NCI-H82 treated with DMSO at 0.1 percent for 48 hours (cell line): Measurements from ENCODE around the gene ADAMTS6.
A peak's percentile ranks its signal among the peaks of the same experiment; 100 is the strongest.
"Not testable (repeated sequence)": the region's sequence is repeated elsewhere in the genome, so short reads cannot be mapped to it uniquely, and the experiment has no call there.

Experiments used
- DNase-seq: peaks from one replicate; lab custom pipeline; 2025; ENCODE audit not compliant: unreplicated experiment; lab: John Stamatoyannopoulos, UW

Gene ADAMTS6

DNA sequence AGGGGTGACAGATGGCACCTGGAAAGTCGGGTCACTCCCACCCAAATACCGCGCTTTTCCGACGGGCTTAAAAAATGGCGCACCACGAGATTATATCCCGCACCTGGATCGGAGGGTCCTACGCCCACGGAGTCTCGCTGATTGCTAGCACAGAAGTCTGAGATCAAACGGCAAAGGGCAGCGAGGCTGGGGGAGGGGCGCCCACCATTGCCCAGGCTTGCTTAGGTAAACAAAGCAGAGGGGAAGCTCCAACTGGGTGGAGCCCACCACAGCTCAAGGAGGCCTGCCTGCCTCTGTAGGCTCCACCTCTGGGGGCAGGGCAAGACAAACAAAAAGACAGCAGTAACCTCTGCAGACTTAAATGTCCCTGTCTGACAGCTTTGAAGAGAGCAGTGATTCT is 111.2 kb downstream of the ADAMTS6 start:
- not testable (repeated sequence) for DNase-seq

DNA sequence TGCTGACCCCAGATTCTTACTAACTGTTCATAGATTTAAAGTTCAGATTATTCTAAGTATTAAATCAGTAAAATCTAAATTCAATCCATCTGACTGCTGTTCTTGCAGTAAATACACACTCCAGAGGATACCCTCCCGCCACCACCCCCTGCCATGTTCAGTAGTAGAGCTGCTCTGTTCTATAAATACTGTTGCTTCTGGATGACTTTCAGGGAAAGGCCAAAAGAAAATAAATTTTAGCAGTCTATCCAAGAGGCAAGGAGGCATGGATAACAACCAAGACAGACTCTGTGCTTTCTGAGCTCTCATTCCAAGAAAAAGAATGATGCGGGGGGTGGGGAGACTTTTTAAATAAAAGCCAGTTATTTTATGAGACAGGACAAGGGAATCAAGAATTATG is 115.1 kb downstream of the ADAMTS6 start:
- DNase-seq, result no peak

GRCh38 chr5:65364907-65365306 is 116.8 kb downstream of the ADAMTS6 start:
- no peak for DNase-seq

- no peak for DNase-seq
Measured at GRCh38 chr5:65363499-65363898, 118.2 kb downstream of the ADAMTS6 start.

DNA sequence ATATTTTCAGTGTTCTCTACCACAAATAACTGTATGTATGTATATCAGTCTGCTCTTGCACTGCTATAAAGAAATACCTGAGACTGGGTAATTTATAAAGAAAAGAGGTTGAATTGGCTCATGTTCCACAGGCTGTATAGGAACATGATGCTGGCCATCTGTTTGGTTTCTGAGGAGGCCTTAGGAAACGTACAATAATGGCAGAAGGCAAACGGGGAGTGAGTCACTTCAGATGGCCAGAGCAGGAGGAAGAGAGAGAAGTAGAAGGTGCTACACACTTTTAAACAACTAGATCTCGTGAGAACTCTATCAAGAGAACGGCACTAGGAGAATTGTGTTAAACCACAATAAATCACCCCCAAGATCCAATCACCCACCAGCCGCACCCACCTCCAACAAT is 121.7 kb downstream of the ADAMTS6 start:
- no peak for DNase-seq

DNA sequence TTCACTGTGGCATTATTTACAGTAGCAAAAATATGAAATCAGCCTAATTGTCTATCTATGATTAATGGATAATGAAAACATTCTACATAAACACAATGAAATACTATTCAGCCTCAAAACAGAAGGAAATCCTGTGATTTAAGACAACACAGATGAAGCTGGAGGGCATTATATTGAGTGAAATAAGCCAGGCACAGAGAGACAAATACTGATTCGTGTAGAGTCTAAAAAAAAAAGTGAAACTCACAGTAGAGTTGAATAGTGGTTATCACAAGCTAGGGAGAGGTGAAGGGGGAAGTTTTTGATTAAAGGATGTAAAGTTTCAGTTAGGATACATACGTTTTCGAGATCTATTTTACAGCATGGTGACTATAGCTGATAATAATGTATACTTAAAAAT is 122.2 kb downstream of the ADAMTS6 start:
- no peak for DNase-seq

- DNase-seq, result no peak
Measured at GRCh38 chr5:65356274-65356673, 125.4 kb downstream of the ADAMTS6 start.

DNA sequence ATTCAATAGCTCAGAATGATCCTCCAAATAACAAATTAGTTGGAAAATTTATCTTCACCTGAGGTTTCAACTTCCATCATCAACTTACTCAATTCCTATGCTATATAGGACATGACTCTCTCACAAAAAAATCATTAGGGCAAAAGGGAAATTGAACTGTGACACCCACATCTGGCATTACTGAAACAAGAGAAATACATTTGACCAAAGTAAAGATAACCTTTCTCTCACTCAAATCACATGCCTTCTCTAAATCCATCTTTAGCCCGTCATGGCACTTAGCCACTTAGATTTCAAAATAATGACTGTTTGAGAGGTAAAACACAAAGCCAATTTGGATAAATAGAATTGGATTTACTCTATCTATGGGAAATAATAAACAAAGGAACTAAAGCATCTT is 126.4 kb downstream of the ADAMTS6 start:
- DNase-seq, result peak; percentile 9

DNA sequence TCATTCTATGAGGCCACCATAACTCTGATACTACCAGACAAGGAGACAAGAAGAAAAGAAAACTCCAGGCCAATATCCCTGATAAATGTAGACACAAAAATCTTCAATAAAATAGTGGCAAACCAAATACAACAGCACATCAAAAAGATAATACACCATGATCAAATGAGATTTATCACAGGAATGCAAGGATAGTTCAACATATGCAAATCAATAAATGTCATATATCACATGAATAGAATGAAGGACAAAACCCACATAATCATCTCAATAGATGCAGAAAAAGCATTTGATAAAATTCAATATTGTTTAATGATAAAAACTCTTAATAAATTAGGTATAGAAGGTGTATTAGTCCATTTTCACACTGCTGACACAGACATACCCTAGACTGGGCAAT is 139.9 kb downstream of the ADAMTS6 start:
- no peak for DNase-seq

DNA sequence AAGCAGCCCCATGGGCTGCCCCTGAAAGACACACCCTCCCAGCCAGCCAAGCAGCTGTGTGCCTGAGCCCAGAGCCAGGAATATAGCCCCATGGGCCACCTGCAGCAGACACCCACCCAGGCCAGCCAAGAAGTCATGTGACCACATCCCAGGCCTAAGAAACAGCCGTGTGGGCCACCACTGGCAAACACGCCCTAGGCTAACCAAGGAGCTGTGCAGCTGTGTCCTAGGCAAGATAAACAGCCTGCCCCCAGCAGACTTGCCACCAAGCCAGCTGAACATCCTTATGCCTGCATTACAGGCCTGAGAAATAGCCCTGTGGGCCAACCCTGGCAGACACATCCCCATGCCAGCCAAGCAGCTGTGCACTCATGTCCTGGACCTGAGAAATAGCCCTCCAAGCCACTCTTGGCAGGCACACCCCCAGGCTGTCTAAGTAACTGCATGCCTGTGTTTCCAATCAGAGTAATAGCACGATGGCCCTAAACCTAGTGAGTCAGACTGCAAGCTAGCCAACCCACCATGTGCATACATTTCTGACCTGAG is 143.0 kb downstream of the ADAMTS6 start:
- no peak for DNase-seq

DNA sequence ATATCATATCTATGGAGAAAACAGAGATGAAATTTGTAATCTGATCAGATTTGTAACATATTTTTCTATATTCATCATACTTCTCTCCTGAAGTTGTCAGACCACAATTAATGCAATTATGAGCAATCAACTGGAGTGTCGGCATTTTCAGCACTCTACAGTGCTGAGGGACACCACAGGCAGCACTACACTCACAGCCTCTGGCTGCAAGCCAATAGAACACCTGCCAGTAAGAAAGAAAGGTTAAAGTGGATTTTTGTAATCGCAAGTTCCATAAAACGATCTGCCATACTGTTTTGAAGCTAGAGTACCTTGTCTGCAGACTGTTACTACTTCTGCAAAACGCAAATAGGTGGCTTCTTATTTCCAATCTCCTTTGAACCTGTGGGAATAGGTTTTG is 147.6 kb downstream of the ADAMTS6 start:
- DNase-seq, result peak; percentile 41

- DNase-seq, result no peak
Measured at GRCh38 chr5:65332591-65332990, 149.1 kb downstream of the ADAMTS6 start.

GRCh38 chr5:65329266-65329665 is 152.5 kb downstream of the ADAMTS6 start:
- DNase-seq, result no peak

DNA sequence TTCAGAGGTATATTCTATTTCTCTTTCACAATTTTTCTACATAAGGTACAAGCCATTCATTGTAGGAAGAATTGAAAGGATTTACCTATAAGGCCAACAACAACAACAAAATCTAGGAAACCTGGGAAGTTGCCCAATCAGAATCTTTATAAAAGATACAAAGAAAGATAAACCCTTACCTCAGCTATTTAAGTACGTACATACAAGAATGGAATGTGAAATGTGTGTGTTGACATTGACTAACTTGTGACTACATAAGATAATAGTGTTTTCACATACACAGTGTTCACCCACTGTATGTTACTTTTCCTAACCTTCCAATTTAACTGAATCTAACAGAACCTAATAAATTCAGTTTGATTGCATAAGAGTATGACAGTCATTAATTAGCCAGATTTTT is 154.1 kb downstream of the ADAMTS6 start:
- no peak for DNase-seq

GRCh38 chr5:65326922-65327321 is 154.8 kb downstream of the ADAMTS6 start:
- no peak for DNase-seq

GRCh38 chr5:65324226-65324625 is 157.5 kb downstream of the ADAMTS6 start:
- DNase-seq, result no peak

DNA sequence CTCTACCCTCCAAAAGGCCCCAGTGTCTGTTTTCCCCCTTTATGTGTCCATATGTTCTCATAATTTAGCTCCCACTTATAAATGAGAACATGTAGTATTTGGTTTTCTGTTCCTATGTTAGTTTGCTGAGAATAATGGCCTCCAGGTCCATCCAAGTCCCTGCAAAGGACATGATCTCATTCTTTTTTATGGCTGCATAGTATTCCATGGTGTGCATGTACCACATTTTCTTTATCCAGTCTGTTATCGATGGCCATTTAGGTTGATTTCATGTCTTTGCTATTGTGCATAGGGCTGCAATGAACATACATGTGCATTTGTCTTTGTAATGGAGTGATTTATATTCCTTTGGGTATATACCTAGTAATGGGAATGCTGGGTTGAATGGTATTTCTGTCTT is 161.0 kb downstream of the ADAMTS6 start:
- not testable (repeated sequence) for DNase-seq

- no peak for DNase-seq
Measured at GRCh38 chr5:65320250-65320649, 161.5 kb downstream of the ADAMTS6 start.

GRCh38 chr5:65307931-65308330 is 173.8 kb downstream of the ADAMTS6 start:
- DNase-seq, result no peak

- no peak for DNase-seq
Measured at GRCh38 chr5:65307088-65307487, 174.6 kb downstream of the ADAMTS6 start.

GRCh38 chr5:65305913-65306312 is 175.8 kb downstream of the ADAMTS6 start:
- no peak for DNase-seq

DNA sequence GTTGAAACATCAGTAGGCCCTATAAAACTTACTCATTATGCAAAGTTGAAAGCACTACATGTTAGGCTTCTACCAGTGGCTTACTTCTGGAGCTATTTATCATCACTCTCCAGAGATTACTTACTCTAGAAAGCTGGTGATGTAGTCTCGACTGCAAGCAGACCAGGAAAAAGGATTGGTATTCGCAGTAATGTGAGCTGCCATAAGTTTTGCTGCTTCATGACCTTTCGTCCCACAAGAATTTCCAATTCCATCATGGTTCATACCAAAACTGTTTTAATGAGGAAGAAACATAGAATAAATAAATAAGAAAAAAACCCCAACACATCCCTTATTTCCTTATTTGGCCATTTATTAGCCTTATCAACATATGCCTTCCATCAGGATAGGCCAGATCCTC is 181.9 kb downstream of the ADAMTS6 start:
- DNase-seq, result no peak

DNA sequence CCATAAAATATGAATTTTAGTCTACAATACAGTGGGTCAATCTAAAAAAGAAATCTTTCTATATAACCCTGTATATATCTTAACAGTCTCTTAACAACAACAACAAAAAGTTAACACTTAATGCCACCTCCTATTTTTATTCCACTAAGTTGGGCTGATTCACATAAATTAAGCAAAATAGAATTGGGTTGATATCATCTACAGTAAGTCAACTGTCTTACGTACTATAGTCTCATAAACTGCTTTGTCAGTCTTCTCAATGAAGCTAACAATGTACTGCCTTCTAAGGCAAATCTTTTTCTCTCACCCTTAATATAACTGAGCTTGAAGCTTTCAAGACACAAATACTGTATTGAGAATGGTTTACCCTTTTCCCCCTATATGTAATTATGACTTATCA is 185.7 kb downstream of the ADAMTS6 start:
- DNase-seq, result no peak

DNA sequence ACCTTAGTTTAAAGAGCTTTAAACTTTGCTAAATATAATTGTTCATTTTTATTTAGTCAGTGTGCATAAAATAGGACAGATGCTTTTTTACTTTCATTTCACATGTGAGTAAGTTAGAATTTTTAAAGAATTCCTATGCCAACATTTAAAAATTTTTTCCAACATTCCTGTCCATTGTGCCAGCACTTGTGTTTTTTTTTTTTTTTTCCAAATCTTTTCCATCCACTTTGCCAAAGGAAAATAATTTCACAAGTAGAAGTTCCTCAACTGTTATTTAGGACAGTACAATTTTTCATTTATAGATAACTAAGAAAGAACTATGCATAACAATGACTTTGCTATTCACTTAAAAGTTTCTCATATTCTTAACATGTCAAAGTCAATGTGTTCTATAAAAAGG is 189.5 kb downstream of the ADAMTS6 start:
- DNase-seq, result no peak
